Loucy (cell line): ENCODE measurements around the gene PPP1R1C.

Source experiments
- EZH2phosphoT487 ChIP-seq: fragments of 200-600 bp; IDR thresholded peaks from 2 replicates; pipeline ENCODE4 v1.6.1; 2018; ENCODE audit warnings: antibody characterized with exemption, mild to moderate bottlenecking, moderate library complexity, borderline replicate concordance
- TF ChIP-seq, protein P1 (sequence below): fragments of 200-600 bp; sonication (generic); conservative IDR thresholded peaks from 2 replicates; pipeline ENCODE4 v1.5.1; 2014; ENCODE audit warnings: mild to moderate bottlenecking, antibody characterized with exemption, low read length

GRCh38 chr2:182069416-182069815 lies 83.8 kb downstream of the PPP1R1C start:
- TF ChIP-seq, protein P1, sequence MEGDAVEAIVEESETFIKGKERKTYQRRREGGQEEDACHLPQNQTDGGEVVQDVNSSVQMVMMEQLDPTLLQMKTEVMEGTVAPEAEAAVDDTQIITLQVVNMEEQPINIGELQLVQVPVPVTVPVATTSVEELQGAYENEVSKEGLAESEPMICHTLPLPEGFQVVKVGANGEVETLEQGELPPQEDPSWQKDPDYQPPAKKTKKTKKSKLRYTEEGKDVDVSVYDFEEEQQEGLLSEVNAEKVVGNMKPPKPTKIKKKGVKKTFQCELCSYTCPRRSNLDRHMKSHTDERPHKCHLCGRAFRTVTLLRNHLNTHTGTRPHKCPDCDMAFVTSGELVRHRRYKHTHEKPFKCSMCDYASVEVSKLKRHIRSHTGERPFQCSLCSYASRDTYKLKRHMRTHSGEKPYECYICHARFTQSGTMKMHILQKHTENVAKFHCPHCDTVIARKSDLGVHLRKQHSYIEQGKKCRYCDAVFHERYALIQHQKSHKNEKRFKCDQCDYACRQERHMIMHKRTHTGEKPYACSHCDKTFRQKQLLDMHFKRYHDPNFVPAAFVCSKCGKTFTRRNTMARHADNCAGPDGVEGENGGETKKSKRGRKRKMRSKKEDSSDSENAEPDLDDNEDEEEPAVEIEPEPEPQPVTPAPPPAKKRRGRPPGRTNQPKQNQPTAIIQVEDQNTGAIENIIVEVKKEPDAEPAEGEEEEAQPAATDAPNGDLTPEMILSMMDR: no peak
- TF ChIP-seq EZH2phosphoT487: no peak
